Measurements from ENCODE around the gene FBXW7. TPM values are rescaled to one million over a fixed set of nuclear protein-coding genes. Genes with fewer than 3 reads are reported as not detected.

Gene FBXW7
- polyA plus RNA-seq, 1 of the 3 experiments (the other 2 are of a cell fraction) = 7.7 TPM

GRCh38 chr4:152528060-152528459 lies 7.8 kb downstream of the FBXW7 start:
- CTCF ChIA-PET = no interaction called here

More at GRCh38 chr4:152528060-152528459, 7.8 kb downstream of the FBXW7 start:
- H3K9ac ChIP-seq = no peak overlapping the region
- no peaks in the 10 kb centered on the region for H3K9me3 ChIP-seq
- H2AFZ ChIP-seq (ENCODE audit: low read depth) = no peak overlapping the region
- peaks cover 0 to 8% of the 10 kb centered on the region in 2 experiments for H3K36me3 ChIP-seq (replicated peaks in 1 of 2; ENCODE audit: control insufficient read depth in 1 of 2, insufficient read depth in 2 of 2, low read length in 1 of 2)
- H4K20me1 ChIP-seq (ENCODE audit: insufficient read depth) = peaks cover 67% of the 10 kb centered on the region
- H3K27me3 ChIP-seq (ENCODE audit: insufficient read depth) = no peaks in the 10 kb centered on the region
- peaks cover 5% of the 10 kb centered on the region for H3F3A ChIP-seq (replicated peaks; ENCODE audit: insufficient read depth)
- no peak overlapping the region for H3K27ac ChIP-seq (ENCODE audit: low read depth in 2 of 2, low read length in 1 of 2)
- POLR2A ChIA-PET = no interaction called here
- DNase-seq = no peak
- 94% methylated on average over 2 of the region's 2 CpGs for WGBS (ENCODE audit: low lambda C conversion rate)
- peaks cover 2 to 4% of the 10 kb centered on the region in 2 experiments; a peak in 2 of 4 replicates for H3K4me1 ChIP-seq (ENCODE audit: control insufficient read depth in 1 of 2, insufficient read depth in 2 of 2, low read depth in 1 of 2, low read length in 1 of 2)
- H3K9me2 ChIP-seq = no peaks in the 10 kb centered on the region
- TF ChIP-seq ELF1 (IDR thresholded peaks at IDR 0.05) (no peak), RXRA (IDR thresholded peaks at IDR 0.05; ENCODE audit: borderline replicate concordance, low read depth) (no peak), EP300 (IDR thresholded peaks at IDR 0.05; ENCODE audit: borderline replicate concordance in 1 of 2, low read depth in 1 of 2, low read length in 1 of 2) (no peak), FOXM1 (IDR thresholded peaks at IDR 0.05; ENCODE audit: low read depth) (no peak), FOSL2 (IDR thresholded peaks at IDR 0.05; ENCODE audit: borderline replicate concordance, low read depth) (no peak), MXI1 (IDR thresholded peaks at IDR 0.05; ENCODE audit: low read depth, low read length) (no peak), TCF12 (IDR thresholded peaks at IDR 0.05) (no peak), ZBTB33 (IDR thresholded peaks at IDR 0.05; ENCODE audit: borderline replicate concordance, low read depth) (no peak), TEAD4 (IDR thresholded peaks at IDR 0.05; ENCODE audit: borderline replicate concordance, insufficient read depth) (no peak), MEF2A (IDR thresholded peaks at IDR 0.05; ENCODE audit: borderline replicate concordance, low read depth) (no peak), RCOR1 (IDR thresholded peaks at IDR 0.05; ENCODE audit: low read length) (no peak), EZH2phosphoT487 (IDR thresholded peaks at IDR 0.05; ENCODE audit: borderline replicate concordance, low read depth) (no peak), SMC3 (IDR thresholded peaks at IDR 0.05; ENCODE audit: low read depth, low read length) (no peak), CHD2 (IDR thresholded peaks at IDR 0.05; ENCODE audit: low read length, partially characterized antibody) (no peak), TAF1 (IDR thresholded peaks at IDR 0.05; ENCODE audit: borderline replicate concordance, low read depth, low read length) (no peak), USF2 (IDR thresholded peaks at IDR 0.05; ENCODE audit: borderline replicate concordance, low read depth, low read length) (no peak), NRF1 (IDR thresholded peaks at IDR 0.05; ENCODE audit: low read depth, low read length) (no peak), USF1 (IDR thresholded peaks at IDR 0.05; ENCODE audit: borderline replicate concordance, low read depth) (no peak)
- TF ChIP-seq, protein P1, sequence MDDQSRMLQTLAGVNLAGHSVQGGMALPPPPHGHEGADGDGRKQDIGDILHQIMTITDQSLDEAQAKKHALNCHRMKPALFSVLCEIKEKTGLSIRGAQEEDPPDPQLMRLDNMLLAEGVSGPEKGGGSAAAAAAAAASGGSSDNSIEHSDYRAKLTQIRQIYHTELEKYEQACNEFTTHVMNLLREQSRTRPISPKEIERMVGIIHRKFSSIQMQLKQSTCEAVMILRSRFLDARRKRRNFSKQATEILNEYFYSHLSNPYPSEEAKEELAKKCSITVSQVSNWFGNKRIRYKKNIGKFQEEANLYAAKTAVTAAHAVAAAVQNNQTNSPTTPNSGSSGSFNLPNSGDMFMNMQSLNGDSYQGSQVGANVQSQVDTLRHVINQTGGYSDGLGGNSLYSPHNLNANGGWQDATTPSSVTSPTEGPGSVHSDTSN (IDR thresholded peaks at IDR 0.05) = no peak
- TF ChIP-seq, protein P2, sequence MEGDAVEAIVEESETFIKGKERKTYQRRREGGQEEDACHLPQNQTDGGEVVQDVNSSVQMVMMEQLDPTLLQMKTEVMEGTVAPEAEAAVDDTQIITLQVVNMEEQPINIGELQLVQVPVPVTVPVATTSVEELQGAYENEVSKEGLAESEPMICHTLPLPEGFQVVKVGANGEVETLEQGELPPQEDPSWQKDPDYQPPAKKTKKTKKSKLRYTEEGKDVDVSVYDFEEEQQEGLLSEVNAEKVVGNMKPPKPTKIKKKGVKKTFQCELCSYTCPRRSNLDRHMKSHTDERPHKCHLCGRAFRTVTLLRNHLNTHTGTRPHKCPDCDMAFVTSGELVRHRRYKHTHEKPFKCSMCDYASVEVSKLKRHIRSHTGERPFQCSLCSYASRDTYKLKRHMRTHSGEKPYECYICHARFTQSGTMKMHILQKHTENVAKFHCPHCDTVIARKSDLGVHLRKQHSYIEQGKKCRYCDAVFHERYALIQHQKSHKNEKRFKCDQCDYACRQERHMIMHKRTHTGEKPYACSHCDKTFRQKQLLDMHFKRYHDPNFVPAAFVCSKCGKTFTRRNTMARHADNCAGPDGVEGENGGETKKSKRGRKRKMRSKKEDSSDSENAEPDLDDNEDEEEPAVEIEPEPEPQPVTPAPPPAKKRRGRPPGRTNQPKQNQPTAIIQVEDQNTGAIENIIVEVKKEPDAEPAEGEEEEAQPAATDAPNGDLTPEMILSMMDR (IDR thresholded peaks at IDR 0.05) = no peak
- peaks cover 98% of the 10 kb centered on the region for H3K79me2 ChIP-seq (ENCODE audit: insufficient read depth)
- H3K4me3 ChIP-seq (ENCODE audit: low read depth in 2 of 2, low read length in 1 of 2) = no peak overlapping the region
- no peak overlapping the region for H3K4me2 ChIP-seq
